ENCODE data around the gene RHEBL1. TPM values are rescaled to one million over a fixed set of nuclear protein-coding genes. Genes with fewer than 3 reads are reported as not detected.

The RHEBL1 gene
- total and polyA plus RNA-seq, 2 of the 8 experiments (the other 6 are each of a cell fraction or from before 2014, with no cell fraction given), result 7.5 to 9.4 TPM

- no peak for TF ChIP-seq ATF3 (IDR thresholded peaks at IDR 0.05; ENCODE audit: insufficient read depth, low read depth, low read length)
- TF ChIP-seq SAP30 (IDR thresholded peaks at IDR 0.05; ENCODE audit: insufficient read depth, insufficient replicate concordance, low read length), result no peak
- TF ChIP-seq CBX5 (IDR thresholded peaks at IDR 0.05; ENCODE audit: low read depth, low read length), result no peak
- no peak for TF ChIP-seq JUN (IDR thresholded peaks at IDR 0.05; ENCODE audit: low read depth, low read length)
- TF ChIP-seq TCF12 (IDR thresholded peaks at IDR 0.05; ENCODE audit: low read depth, low read length), result no peak
- TF ChIP-seq CHD1 (IDR thresholded peaks at IDR 0.05; ENCODE audit: low read depth, low read length), result no peak
- no peak for TF ChIP-seq RFX5 (IDR thresholded peaks at IDR 0.05; ENCODE audit: borderline replicate concordance, low read depth, low read length)
- no peak for TF ChIP-seq SIN3A (conservative IDR thresholded peaks at IDR 0.05 in 1 of 2, IDR thresholded peaks at IDR 0.05 in 1 of 2; ENCODE audit: low read depth in 1 of 2, low read length in 2 of 2)
These were observed 36.0 kb downstream of the RHEBL1 start (continued) for GRCh38 chr12:49033611-49034285.

Measured in H1 (cell line).